Kidney epithelial cell (primary cell): ENCODE measurements around the gene SGO2. TPM values are rescaled to one million over a fixed set of nuclear protein-coding genes. Genes with fewer than 3 reads are reported as not detected.
"Not testable (repeated sequence)": the region's sequence is repeated elsewhere in the genome, so short reads cannot be mapped to it uniquely, and the experiment has no call there.

Experiments used
- DNase-seq: peaks from one replicate; pipeline ENCODE4 v3.0.0-alpha.2; 2010; ENCODE audit warnings: low read depth
- H3K27me3 ChIP-seq: 2 replicates; pipeline ENCODE4 v1.6.0; 2011; ENCODE audit warnings: low read length; ENCODE audit not compliant: control insufficient read depth, insufficient read depth
- H3K36me3 ChIP-seq: 2 replicates; pipeline ENCODE4 v1.5.1; 2011; ENCODE audit warnings: low read length; ENCODE audit not compliant: control insufficient read depth, insufficient read depth
- H3K4me3 ChIP-seq: 2 replicates; pipeline ENCODE4 v1.5.1; 2011; ENCODE audit warnings: low read depth, mild to moderate bottlenecking, control low read depth, low read length
- total RNA-seq: library from RNA; depleted of rRNA; stranded (reverse); fragments of >200 nt; gene quantifications from 2 replicates; pipeline ENCODE4 v1.2.3, GENCODE V29; 2015
- TF ChIP-seq, protein P1 (sequence below): IDR thresholded peaks from 2 replicates; pipeline ENCODE4 v1.5.1; 2011; ENCODE audit warnings: mild to moderate bottlenecking, moderate library complexity, low read length, control low read depth, inconsistent platforms; ENCODE audit not compliant: insufficient read depth, poor library complexity, severe bottlenecking

SGO2 gene
- total RNA-seq, 1 donor from 2014 or later: 5.4 TPM

DNA sequence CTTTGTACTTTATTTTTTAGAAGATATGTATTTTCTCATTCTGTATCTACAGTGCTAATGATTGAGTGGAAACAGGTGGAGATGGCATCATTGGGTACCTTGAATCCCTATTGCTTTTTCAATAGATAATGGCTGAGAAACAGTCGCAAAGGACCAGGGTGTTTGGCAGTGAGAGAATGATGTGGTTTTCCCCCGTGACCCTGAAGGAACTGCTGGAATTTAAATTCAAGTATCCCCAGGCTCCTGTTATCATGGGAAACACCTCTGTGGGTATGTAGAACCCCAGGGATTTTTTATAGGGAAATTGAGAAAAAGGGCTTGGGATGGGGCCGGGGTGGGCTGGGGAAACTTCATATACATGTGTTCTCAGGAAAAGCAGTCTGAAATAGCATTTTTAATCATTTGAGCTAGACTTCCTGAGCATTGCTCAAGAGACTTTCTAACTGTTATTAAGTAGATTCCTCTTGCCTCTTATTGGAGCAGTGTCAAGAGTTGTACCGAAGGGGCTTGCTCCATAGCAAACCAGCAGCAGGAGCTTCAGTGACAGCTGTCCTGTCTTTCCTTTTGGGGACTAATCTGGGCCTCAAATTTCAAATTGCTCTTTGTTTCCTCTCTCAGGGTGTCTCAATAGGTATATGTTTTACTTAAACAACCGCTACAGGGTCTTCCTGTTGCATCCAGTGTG is 78.7 kb downstream of the SGO2 start:
- H3K27me3 ChIP-seq: no peaks in the 10 kb centered on the region
- DNase-seq: no peak
- H3K36me3 ChIP-seq: no peaks in the 10 kb centered on the region
- no peak overlapping the region for H3K4me3 ChIP-seq
- TF ChIP-seq, protein P1, sequence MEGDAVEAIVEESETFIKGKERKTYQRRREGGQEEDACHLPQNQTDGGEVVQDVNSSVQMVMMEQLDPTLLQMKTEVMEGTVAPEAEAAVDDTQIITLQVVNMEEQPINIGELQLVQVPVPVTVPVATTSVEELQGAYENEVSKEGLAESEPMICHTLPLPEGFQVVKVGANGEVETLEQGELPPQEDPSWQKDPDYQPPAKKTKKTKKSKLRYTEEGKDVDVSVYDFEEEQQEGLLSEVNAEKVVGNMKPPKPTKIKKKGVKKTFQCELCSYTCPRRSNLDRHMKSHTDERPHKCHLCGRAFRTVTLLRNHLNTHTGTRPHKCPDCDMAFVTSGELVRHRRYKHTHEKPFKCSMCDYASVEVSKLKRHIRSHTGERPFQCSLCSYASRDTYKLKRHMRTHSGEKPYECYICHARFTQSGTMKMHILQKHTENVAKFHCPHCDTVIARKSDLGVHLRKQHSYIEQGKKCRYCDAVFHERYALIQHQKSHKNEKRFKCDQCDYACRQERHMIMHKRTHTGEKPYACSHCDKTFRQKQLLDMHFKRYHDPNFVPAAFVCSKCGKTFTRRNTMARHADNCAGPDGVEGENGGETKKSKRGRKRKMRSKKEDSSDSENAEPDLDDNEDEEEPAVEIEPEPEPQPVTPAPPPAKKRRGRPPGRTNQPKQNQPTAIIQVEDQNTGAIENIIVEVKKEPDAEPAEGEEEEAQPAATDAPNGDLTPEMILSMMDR: no peak

DNA sequence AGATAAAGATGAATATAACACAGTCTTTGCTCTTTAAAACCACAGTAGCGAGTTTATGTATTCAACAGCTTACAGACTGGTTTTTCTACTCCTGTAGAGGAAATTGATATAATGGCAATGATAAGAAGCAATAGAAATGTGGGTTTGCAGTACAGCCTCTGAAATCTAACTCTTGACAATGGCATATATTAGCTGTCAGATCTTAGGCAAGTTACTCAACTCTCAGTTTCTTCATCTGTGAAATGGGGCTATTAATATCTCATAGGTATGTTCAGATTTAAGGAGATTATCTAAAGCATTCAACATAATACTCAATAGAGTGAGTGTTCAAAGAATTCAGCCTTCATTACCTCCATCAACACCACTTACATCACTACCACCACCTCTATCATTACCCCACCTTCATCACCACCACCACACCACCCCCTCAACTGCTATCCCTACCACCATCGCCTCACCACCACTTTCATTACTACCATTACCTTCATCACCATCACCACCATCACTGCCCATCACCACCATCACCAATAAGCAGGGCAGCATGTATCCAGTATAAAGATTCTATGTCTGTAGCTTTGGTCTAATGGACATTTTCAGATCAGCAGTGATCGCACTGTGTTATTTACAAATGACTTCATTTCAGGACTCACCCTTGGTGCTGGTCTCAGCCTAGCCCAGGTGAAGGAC is 82.5 kb downstream of the SGO2 start:
- no peak for DNase-seq
- Histone ChIP-seq H3K4me3 (no peak overlapping the region), H3K36me3 (no peaks in the 10 kb centered on the region), H3K27me3 (no peaks in the 10 kb centered on the region)
- TF ChIP-seq, protein P1: no peak

DNA sequence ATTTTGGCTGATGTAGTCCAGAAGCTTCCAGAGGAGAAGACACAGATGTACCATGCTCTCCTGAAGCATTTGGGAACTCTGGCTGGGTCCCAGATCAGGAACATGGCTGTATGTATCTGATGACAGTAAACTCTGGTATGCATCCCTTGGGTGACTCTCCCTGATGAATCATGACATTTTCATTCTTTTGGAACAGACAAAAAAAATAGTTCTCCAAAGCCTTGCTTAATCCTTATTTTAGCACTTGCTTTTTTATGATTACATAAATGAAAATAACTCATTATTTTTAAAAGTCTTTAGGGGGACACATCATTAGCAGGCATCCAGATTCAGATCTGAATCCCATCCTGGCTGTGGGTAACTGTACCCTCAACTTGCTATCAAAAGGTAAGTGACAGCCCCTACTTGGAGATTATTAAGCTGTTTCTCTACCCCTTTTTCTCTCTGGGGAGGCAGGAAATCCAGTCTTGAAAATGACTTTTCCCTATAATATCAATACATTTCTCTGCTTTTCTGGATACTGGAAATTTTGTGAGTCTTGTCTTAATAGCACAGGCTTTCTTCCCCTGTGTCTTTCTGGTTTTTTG is 83.1 kb downstream of the SGO2 start:
- H3K4me3 ChIP-seq: no peak overlapping the region
- peak; percentile 60 for DNase-seq
- TF ChIP-seq, protein P1: no peak
- no peaks in the 10 kb centered on the region for H3K36me3 ChIP-seq
- no peaks in the 10 kb centered on the region for H3K27me3 ChIP-seq

DNA sequence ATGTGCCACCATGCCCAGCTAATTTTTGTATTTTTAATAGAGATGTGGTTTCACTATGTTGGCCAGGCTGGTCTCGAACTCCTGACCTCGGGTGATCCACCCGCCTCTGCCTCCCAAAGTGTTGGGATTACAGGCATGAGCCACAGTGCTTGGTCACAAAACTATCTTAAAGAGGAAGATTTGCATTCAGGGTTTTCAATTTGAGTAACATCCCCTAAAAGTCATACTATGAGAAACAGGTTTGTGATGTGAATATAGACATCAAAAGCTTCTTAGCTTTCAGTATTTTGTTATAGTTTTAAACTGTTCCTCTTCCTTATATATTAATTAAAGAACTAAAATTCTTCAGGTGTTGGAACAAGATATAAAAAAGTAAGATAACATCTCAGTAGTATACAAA is 84.2 kb downstream of the SGO2 start:
- H3K36me3 ChIP-seq, DNase-seq, H3K4me3 ChIP-seq, H3K27me3 ChIP-seq: not testable (repeated sequence)

DNA sequence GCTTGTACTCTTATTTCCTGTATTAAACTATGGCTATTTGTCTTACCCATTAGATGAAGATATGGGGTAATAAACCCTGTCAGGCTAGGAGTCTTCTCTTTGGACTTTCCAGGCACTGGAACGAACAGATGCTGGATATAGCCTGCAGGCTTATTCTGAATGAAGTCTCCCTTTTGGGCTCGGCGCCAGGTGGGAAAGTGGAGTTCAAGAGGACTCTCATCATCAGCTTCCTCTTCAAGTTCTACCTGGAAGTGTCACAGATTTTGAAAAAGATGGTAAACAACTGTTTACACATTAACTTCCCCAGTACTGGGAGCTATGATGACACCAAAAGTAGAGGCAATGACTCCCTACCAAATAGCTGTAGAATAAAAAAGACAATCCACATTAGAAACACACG is 87.7 kb downstream of the SGO2 start:
- Histone ChIP-seq H3K36me3 (no peaks in the 10 kb centered on the region), H3K4me3 (no peak overlapping the region), H3K27me3 (no peaks in the 10 kb centered on the region)
- DNase-seq: no peak
- TF ChIP-seq, protein P1: no peak

DNA sequence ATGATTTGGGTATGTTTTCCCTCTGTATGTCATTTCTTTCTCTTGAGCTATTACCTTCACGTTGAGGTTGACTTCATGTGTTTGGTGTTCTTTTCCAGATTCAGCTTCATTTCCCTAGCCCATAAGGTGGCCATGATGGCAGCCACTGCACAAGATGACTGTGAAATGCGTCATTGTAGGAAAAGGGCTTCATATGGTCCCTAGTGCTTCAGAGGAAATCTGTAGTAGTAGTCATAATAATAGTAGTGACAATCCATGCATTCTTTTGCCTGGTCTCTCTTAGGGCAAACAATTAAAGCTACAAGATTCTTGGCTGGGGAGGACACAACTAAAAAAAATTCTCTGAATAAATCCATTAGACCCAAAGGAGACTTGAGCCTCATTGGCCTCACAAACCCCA is 88.2 kb downstream of the SGO2 start:
- no peak for DNase-seq
- TF ChIP-seq, protein P1: no peak

More for the DNA sequence above, 88.2 kb downstream of the SGO2 start:
- H3K36me3 ChIP-seq: no peaks in the 10 kb centered on the region
- no peaks in the 10 kb centered on the region for H3K27me3 ChIP-seq
- H3K4me3 ChIP-seq: no peak overlapping the region
